HG03025 (cell line): ENCODE data around the gene SFXN5.
"Not testable (repeated sequence)": the region's sequence is repeated elsewhere in the genome, so short reads cannot be mapped to it uniquely, and the experiment has no call there.

ENCODE experiments used
- ATAC-seq: cut with Tn5 transposase; IDR thresholded peaks from one replicate; pipeline ENCODE4 v1.9.1; 2021; ENCODE audit warnings: mild to moderate bottlenecking, moderate library complexity; ENCODE audit not compliant: unreplicated experiment, low FRiP score

The SFXN5 gene

GRCh38 chr2:72915907-72916742 lies 155.4 kb downstream of the SFXN5 start:
- peak; percentile 40 for ATAC-seq

- no peak for ATAC-seq
These were observed 156.1 kb downstream of the SFXN5 start for GRCh38 chr2:72915320-72915906.

DNA sequence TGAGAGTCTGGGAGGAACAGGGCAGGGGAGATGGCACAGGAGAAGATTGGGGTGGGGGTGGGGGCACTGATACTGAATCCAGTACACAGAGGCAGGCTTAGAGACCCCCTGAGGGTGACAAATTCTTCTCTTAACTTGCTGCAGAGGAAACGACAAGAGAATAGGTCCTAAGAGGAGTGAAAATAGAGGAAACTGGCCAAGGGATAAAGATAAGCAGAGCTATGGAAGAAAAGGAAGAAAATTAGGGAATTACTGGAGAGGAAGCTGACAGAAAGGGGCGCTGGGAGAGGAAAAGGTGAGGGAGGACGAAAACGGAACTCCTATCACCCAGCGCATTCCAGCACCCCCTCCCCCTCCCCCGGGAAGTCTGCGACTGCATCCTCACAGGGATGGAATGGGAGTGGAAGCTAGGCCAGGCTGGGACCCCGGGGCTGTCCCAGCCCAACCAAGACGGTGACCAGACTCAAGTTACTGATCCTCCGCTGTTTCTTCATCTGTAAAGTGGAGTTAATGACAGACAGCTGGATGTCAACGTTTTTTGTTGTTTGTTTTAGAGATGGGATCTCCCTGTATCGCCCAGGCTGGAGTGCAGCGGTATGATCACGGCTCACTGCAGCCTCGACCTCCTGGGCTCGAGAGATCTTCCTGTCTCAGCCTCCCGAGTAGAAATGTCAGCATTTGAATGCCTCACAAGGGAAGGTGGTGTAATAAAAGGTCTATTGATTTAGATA lies 156.8 kb downstream of the SFXN5 start:
- no peak for ATAC-seq

GRCh38 chr2:72914206-72914559 lies 157.3 kb downstream of the SFXN5 start:
- no peak for ATAC-seq

- no peak for ATAC-seq
These were observed 157.9 kb downstream of the SFXN5 start for GRCh38 chr2:72913486-72914205.

DNA sequence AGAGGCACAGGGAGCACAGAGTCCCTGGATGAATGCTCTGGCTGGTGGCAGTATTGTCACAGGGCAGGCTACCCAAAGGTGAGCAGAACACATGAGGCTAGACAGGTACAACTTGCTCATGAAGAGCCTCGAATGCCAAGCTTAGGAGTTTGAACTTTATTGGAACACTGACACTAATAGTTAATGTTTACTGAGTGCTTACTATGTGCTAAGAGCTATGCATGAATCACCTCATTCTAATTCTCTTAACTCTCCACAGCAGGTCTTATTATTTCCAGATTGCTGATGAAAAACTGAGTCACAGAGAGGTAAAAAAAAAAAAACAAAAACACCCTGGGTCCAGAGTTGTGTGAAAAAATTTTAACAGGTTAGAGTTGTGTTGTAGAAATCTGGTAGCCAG lies 160.3 kb downstream of the SFXN5 start:
- no peak for ATAC-seq

DNA sequence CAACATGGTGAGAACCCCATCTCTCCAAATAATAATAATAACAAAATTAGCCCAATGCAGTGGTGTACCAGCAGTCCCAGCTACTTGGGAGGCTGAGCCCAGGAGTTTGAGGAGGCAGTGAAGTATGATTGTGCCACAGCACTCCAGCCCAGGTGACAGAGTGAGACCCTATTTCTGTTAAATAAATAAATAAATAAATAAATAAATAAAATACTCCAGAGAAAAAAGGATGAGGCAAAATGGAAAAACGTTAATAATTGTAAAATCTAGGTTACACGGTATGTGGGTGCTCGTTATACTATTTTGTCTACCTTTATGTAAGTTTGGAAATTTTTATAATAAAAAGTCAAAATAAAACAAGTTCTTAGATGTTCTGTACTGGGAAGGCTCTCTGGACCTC lies 162.8 kb downstream of the SFXN5 start:
- ATAC-seq = no peak

DNA sequence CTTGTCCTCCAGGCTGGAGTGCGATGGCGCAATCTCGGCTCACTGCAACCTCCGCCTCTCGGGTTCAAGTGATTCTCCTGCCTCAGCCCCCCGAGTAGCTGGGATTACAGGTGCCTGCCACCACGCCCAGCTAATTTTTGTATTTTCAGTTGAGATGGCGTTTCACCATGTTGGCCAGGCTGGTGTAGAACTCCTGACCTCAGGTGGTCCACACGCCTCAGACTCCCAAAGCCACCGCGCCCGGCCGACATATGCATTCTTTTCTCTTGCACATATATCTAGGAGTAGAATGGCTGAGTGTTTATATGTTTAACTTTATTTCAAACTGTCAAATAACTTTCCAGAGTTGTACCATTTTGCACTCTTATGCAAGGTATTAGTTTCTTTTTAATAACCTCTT lies 164.1 kb downstream of the SFXN5 start:
- ATAC-seq = not testable (repeated sequence)

- no peak for ATAC-seq
These were observed 170.1 kb downstream of the SFXN5 start for GRCh38 chr2:72901426-72901825.

DNA sequence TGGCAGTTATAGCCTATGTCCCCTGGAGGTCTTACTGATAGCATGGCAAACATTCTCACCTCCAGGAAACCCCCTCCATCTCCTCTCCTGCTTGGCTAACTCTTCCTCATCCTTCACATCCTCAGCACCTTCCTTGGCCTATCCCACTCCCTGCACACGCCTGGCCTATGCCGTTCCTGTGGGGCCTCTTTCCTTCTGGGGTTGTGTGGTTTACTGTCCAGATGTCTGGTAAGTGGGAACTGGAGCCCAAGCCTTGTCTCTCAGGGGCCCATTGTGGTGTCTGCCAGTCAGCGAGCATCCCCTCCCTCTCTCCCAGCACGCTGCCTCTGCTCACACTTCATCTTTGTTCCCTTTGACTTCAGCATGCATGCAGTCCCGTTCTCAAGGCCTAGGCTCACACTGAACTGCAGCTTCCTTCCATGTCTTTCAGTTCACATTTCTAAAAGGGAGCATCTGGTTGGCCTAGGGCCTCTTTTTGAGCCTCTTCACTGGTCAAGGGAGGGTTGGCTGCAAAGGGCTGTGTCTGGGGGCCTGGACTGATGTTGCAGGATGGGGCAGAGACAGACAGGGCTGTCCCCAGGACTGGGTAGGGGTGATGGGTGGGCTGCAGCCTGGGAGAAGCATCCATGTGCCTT lies 171.2 kb downstream of the SFXN5 start:
- ATAC-seq = no peak

DNA sequence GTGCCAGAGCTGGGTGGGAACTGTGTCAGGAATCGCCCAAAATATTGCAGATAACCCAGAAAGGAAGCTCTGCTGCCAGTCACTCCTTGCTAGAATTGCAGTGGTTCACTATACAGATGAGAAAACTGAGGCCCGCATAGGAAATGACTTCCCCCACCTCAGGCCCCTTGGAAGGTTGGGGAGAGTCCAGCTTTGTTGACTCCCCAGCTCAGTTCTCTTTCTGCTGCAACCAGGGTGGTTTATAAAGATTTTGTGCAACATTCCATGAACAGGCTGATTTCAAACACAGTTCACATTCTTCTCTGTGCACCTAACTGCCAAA lies 173.0 kb downstream of the SFXN5 start:
- no peak for ATAC-seq

- no peak for ATAC-seq
These were observed 173.5 kb downstream of the SFXN5 start for GRCh38 chr2:72897785-72898584.

- no peak for ATAC-seq
These were observed 175.1 kb downstream of the SFXN5 start for GRCh38 chr2:72896446-72896845.

DNA sequence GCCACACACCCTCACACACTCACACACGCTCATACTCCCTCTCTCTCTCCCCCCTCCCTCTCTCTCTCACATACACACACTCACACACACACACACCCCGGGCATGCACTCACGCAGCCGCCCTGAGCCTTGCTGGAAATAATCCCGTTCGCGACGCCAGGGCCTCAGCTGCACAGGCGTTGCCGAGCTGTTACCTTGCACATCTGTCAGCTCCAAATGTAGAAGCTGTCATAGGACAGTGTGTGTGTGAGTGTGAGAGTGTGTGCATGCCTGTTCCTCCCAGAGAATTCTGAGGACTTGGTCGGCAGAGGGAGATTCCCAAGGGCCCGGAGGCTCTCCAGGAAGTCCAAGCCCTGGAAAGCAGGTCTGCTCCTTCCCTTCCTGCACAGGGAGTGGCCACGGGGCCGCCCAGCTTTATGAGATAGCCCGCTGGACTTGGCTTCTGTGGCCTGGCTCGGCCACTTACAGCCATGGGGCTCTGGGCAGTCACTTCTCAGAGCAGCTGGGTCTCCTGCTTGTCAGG lies 175.7 kb downstream of the SFXN5 start:
- ATAC-seq = no peak

- no peak for ATAC-seq
These were observed 176.4 kb downstream of the SFXN5 start for GRCh38 chr2:72895154-72895553.

- no peak for ATAC-seq
These were observed 177.0 kb downstream of the SFXN5 start for GRCh38 chr2:72894514-72894913.

DNA sequence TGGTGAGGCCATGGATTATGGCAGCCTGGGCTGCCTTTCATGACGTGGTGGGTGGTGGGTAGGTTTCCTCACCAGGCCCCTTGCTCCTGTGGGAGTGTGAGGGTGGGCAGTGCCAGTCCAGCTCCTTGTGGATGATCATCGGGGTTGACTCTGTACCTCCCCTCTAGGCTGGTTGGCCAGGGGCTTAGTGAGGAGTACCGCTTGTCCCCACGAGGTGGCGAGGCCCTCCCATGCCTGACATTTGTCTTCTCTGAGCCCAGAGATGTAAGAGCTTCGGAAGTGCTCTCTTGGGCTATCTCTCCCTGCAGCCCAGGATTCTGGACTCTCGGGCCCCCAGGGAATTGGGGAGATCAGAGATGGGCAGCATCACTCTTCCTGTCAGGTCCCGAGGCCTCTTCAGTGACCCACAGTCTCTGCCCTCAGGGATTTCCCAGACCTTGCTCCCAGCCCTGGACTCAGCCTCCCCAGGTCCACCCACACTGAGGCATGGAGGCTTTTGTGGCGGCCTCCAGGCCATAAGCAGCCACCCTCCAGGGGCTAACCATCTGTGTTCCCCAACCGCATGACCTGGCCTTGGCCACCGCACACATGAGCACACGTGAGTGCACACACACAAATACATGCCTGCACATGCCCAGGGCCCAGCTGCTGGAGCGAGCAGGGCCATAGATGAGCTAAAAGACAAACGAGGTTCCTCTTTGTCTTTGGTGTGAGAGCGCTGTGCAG lies 177.8 kb downstream of the SFXN5 start:
- peak; percentile 65 for ATAC-seq

- no peak for ATAC-seq
These were observed 178.9 kb downstream of the SFXN5 start for GRCh38 chr2:72892506-72893173.
